GM19193 (cell line): ENCODE results near the gene BCR.

ENCODE experiments used
- POLR2A ChIP-seq: IDR thresholded peaks from 4 replicates; pipeline ENCODE4 v1.6.1; 2011; ENCODE audit not compliant: insufficient read depth, insufficient read length; ENCODE audit errors: extremely low read depth

The BCR gene

GRCh38 chr22:23305922-23306374 is 125.6 kb downstream of the BCR start:
- no peak for TF ChIP-seq POLR2A

GRCh38 chr22:23306438-23306921 is 126.2 kb downstream of the BCR start:
- no peak for TF ChIP-seq POLR2A

GRCh38 chr22:23306926-23307325 is 126.6 kb downstream of the BCR start:
- no peak for TF ChIP-seq POLR2A

- no peak for TF ChIP-seq POLR2A
These were observed 133.7 kb downstream of the BCR start for GRCh38 chr22:23313791-23314567.

- no peak for TF ChIP-seq POLR2A
These were observed 135.1 kb downstream of the BCR start for GRCh38 chr22:23315341-23315917.

GRCh38 chr22:23325183-23325582 is 144.9 kb downstream of the BCR start:
- TF ChIP-seq POLR2A, result no peak

GRCh38 chr22:23351321-23351720 is 171.0 kb downstream of the BCR start:
- no peak for TF ChIP-seq POLR2A

- TF ChIP-seq POLR2A, result no peak
These were observed 172.7 kb downstream of the BCR start for GRCh38 chr22:23353004-23353403.

- no peak for TF ChIP-seq POLR2A
These were observed 173.4 kb downstream of the BCR start for GRCh38 chr22:23353696-23354095.

- no peak for TF ChIP-seq POLR2A
These were observed 175.8 kb downstream of the BCR start for GRCh38 chr22:23356094-23356493.

- TF ChIP-seq POLR2A, result no peak
These were observed 176.7 kb downstream of the BCR start for GRCh38 chr22:23357053-23357452.

- TF ChIP-seq POLR2A, result no peak
These were observed 179.3 kb downstream of the BCR start for GRCh38 chr22:23359583-23360123.

- TF ChIP-seq POLR2A, result no peak
These were observed 181.4 kb downstream of the BCR start for GRCh38 chr22:23361676-23362075.

GRCh38 chr22:23363683-23364082 is 183.4 kb downstream of the BCR start:
- TF ChIP-seq POLR2A, result no peak

GRCh38 chr22:23364389-23364788 is 184.1 kb downstream of the BCR start:
- no peak for TF ChIP-seq POLR2A

- no peak for TF ChIP-seq POLR2A
These were observed 185.2 kb downstream of the BCR start for GRCh38 chr22:23365524-23365923.

- no peak for TF ChIP-seq POLR2A
These were observed 185.7 kb downstream of the BCR start for GRCh38 chr22:23365961-23366360.
